T-helper 2 cell treated with Interferon-gamma antibody and Interleukin-4, amounts not matched to agents 100 ng/mL and 5 ng/mL, for 36 hours (primary cell): ENCODE data around the gene C2orf78. TPM values are rescaled to one million over a fixed set of nuclear protein-coding genes. Genes with fewer than 3 reads are reported as not detected.
"Not testable (repeated sequence)": the region's sequence is repeated elsewhere in the genome, so short reads cannot be mapped to it uniquely, and the experiment has no call there.

Experiments used
- intact Hi-C: fragments of 100-400 bp; cut with micrococcal nuclease; formaldehyde crosslinking; loops from one replicate; pipeline ENCODE4 v1.15.1; 2023
- total RNA-seq: library from RNA; stranded (reverse); gene quantifications from 2 replicates; pipeline ENCODE4 v1.2.3, GENCODE V29; 2022

C2orf78 gene, protein sequence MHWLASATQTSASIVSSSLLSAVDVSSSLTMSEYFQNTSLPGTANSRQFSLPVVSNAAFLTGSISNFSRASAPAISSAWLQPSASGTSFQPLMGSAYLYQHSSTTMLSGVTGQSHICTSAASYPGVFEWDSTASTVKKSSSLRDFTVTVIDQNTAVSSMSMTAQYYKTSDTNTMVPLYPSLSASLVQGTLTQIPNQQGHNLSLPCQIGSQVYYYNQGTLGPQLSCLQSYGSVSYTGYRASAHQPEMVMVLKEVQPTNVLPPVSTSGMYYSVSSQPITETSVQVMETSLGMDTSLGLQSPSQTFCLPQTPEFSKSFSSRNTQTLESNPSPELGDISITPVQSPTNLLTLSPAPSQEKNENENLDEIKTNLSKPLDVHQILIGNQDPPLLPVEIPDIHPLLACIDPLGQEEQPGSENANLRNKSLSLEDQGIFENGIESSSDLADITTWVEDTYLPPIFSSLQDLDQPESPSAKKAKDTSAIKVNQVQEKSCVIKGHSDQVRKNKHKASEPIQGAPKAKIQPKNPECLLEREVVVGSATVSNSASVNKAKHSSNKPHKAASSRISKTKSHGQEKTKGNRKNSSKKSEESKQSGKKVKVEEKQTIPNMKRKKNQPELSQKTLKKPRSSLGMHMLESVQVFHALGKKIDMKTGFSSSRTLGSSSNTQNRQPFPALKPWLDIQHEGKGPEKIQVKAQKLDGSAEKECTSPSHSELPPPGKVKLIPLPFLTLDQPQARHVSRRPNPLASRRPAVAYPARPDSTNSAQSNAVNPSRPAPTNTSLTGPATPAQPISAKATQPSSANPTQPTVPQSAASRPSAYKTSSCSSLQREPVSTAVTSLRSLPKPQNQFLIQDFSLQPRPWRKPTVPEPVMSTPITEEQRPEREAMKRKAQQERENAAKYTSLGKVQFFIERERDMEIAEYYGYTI
- not detected in 2 replicates for total RNA-seq

DNA sequence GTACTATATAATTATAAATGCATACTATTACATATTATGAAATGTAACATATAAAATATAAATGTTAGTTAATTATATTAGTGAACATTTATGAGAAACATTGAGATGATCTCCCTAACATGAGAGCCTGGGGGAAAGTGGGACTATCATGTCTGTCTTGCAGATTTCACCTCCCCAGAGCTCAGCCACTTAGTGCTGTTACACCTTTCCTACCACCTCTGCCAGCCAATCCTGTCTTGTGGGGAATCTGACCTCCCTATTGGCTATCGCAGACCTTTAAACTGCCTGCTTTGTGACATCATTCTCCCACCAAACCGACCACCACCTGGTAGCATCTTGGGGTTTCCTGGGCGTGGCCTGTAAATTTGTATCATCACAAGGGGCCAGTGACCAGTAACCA is at the start of gene C2orf78:
TSS of gene C2orf78 (plus strand) at position 301 of the 400 bp plus-strand sequence. CDS start 127 bp downstream, outside the sequence.
- intact Hi-C loops = not testable (repeated sequence)

DNA sequence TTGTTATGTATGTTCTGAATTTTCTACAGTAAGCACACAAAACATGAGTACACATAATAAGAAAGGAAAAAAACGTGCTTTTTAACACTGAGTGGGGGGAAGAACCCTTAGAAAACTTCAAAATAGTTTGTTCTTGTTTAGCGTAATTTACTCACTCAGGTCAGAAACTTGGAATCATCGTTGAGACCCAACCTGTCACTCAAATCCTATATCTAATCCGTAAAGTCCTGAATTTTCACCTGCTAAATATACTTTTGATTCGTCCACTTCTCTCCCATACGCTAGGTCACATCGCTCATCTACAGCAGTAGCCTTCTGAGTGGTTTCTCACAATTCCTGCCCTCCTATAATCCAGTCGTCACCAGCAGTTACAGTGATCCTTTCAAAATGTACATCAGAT is 47.6 kb upstream of the C2orf78 start:
- intact Hi-C loops = loop anchor here (2.0 to 5.0 kb wide), 4 partner anchors 190 to 792 kb away; partner anchors contain the start of genes AUP1, CCT7, DGUOK and HTRA2

DNA sequence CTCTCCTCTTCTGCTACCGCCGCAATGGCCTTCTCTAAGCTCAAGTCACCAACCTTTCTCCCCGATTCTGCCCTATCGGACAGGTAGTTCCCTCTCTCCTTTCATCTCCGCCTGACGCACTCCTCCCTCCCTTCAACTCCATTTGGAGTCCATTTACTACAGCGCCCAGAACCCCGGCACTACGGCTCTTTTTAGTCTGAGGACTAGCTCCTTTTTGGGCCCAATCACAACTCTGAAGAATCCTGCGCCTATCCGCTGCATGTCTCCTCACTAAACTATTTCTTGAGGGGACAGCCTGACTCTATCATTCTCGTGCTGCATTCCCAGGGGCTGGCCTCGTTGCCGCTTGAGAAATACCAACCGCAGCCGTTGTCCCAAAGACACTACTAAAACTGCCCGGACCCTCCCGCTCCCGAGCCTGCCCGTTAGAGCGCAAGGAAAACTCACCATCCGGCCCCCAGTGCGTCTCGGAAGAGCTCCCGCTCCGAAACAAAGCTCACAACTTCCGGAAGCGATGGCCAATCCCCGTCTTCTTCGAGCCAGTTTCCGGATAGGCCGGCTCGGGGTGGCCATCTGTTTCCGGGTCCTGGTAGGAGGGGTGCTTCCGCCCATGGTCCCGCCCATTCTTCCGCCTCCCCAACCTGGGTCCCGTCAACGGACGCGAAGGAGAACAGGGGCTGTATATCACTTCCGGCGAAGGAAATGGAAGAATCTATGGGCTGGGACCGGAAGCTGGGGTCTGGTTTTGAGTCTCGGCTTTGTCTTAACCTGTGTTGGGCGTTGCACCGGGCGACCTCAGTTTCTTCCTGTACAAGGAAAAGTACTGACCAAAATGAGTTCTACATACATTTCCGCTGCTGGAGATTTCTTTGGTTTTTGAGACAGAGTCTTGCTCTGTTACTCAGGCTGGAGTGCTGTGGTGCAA is 46.9 kb upstream of the C2orf78 start, which contains the start of gene TPRKB:
TSS of gene TPRKB (minus strand) at position 491 of the 925 bp plus-strand sequence. CDS start 2,776 bp downstream, outside the sequence.
- intact Hi-C loops = loop anchor here (1.0 to 5.0 kb wide), 9 partner anchors 43 to 792 kb away; partner anchors contain the start of genes ALMS1, AUP1, CCT7 and DGUOK

DNA sequence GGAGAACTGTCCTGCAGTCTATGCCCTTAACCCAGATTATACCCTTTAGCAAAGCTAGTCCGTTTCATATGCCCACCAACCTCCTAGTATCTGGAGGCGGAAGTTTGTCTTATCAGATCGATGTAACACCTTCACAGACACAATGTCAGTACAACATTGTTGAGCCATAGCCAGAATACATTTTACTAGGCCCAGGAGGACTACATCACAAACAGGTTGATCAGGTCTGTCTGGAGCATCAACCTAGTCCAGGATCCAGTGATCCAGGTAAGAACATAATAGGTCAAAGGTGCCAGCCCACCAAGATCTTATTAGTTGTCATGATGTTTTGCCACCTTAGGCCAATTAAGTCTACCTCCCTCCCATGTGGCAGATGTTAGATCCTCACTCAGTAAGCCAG is 44.9 kb upstream of the C2orf78 start:
- intact Hi-C loops = loop anchor here (5.0 kb wide), 1 partner anchor 667 kb away; the partner anchor contains the start of gene SFXN5

DNA sequence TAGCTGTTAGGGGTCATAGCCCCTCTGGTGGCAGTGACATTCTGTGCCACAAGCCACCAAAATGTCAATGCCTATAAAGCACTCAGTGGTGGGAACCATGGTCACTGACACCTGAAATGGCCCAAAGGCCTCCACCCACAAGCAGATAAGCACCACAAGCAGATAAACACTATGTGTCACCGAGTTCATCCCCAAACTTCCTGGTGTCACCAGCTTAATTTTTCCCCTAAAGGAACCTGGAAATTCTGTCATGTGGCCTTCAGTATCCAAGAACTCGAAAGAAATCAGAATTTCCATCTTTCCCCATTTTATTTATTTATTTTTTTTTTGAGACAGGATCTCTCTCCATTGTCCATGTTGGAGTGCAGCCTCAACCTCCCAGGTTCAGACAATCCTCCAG is 43.2 kb upstream of the C2orf78 start:
- intact Hi-C loops = no loop called here

DNA sequence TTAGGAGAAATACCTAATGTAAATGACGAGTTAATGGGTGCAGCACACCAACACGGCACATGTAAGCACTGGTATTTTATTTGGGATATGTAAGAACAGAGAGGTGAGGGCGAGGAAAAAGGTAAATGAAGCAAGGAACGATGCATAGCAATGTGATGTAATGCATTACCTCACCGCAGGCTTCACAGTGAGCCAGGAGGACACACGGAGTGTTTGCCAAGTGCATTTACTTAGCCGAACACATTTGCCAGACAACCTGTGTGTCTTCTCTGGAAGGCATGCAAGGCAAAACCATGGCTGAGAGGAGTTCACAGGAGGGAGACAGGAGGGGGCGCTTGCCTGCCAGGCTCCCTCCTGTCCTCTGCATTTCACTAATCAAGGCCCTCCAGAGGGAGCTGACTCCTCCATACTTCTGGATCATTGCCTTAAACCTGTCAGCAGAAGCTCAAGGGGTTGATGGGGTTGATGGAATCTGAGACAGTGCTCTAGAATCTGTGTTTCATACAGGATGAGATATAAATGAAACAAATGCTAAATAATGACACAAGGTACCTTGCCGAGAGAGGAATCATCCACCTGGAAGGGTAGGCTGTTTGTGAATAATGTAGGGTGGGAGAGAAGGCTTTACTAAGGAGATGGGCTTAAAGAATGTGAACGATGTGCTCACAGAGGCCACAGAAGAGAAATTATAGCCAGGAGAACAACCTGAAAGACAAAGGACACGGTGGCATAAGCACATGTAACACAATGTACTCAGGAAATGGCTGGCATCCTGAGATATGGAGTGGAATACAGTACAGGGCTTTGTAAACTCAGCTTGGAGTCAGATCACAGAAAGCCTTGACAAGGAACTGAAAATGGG is 37.7 kb upstream of the C2orf78 start:
- intact Hi-C loops = no loop called here

DNA sequence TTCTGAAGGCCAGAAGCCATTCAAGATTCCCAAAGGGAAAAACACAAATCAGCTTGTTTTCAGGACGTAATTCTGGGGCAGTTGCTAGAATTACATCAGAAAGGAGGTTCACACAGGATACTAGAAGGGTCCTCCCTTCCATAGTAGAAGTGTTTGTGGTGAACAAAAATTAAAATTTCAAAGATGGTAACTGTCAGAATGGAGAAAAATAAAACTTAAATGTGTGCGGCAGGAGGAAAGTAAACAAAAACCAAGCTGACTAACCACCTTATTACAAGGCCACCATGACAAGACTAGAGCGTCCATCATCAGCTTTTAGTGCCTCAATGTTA is 37.1 kb upstream of the C2orf78 start:
- intact Hi-C loops = no loop called here

DNA sequence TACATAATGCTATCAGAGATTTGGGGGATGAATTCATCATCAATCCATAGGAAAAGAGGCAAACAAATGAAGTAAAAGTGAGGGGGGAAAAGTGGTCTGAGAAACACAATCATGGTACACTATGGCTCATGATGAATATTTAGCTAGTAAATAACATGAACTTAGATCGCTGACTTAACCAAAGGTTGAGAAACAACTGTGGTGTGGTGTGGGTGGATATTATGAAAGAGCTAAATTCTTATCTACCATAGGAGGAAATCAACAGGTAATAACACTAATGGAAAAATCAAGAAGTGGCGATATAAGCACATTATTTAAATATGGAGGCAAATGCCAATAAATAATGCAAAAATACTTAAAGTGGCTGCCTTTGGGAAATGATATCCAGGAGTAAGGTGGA is 34.7 kb upstream of the C2orf78 start:
- intact Hi-C loops = no loop called here

DNA sequence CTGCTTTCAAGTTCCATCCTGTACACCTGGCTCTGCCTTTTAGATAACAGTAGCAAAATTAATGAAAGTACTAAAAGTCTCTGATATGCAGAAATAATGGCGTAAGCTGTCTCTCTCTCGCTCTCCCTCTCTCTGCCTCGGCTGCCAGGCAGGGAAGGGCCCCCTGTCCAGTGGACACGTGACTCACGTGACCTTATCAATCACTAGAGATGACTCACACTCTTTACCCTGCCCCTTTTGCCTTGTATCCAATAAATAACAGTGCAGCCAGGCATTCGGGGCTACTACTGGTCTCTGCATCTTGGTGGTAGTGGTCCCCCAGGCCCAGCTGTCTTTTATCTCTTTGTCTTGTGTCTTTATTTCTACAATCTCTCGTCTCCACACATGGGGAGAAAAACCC is 29.7 kb upstream of the C2orf78 start:
- intact Hi-C loops = not testable (repeated sequence)

DNA sequence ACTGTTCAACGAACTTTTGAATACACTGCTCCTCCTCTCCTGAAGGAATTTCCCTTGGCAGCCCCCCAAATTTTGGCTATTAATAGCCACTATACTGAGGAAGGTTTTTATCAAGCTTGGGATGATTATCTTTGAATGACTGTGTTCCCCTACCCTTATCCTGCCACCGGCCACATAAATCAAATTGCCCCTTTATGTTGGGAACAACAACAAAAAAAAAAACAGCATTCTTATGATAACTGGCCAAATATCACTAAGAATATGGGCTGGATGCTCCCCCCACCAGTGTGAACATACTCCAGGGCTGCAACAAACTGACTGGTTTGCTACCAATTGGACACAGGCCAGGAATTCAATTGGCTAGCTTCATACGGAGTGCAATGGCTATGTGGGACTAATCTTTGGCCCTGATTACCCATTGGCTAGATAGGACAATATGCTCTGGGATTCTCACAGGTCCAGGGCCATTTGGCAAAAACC is 24.7 kb upstream of the C2orf78 start:
- intact Hi-C loops = no loop called here

DNA sequence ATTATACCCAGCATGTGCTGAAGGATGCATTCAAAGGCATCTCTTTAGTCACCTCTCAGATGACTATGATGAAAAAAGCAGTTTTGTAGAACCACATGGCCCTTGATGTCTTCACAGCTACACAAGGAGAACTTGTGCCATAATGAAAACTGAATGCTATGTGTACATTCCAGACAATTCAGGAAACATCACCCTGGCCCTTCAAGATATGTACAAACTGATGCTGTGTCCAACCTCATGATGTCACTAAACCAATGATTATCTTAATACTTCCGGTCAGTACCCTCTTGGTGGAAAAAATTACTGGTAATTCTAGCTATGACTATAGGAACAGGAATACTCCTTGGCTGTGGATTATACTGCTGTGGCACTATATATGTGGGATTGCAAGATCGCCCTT is 24.1 kb upstream of the C2orf78 start:
- intact Hi-C loops = no loop called here

DNA sequence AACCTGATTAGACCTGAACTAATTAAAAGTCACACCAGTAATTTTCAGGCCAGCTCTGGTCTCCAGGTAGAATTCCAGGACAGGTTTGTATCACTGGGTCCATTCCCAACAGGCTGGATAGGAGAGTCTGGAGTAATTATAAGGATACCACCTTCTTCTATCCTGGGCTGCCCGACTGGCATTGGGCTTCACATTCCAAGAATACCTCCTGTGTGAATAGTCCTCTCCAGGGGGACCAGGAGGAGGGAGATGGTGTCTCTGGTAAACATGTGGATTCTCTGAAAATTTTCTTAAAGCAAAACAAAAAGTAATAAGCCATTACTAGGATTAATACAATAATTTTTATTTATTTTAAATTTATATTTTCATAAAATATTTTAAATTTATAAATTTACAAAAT is 21.4 kb upstream of the C2orf78 start:
- intact Hi-C loops = no loop called here

- intact Hi-C loops = no loop called here
Observed at GRCh38 chr2:73764945-73765344, 19.0 kb upstream of the C2orf78 start.

GRCh38 chr2:73766349-73766748 is 17.6 kb upstream of the C2orf78 start:
- intact Hi-C loops = no loop called here

- intact Hi-C loops = no loop called here
Observed at GRCh38 chr2:73766994-73767393, 17.0 kb upstream of the C2orf78 start.

- intact Hi-C loops = no loop called here
Observed at GRCh38 chr2:73770725-73771124, 13.3 kb upstream of the C2orf78 start.

DNA sequence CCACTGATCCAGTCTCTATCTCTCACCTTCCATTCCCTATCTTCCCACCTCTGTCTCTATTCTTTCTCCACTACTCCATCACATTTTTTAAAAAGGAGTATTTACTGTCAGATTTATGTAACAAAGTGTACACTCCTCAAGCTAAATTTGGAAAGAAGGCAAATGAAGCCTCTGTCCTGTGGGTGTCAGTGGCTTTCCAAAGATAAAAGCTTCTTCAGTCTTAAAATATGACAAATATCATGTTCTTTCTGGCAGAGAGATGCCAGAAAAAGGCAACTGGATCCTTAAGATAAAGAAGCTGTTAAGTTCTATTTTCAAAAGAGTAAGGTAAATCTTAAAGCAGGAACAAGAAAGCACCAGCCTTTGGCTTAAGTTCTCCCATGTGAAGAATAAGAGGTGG is 11.2 kb upstream of the C2orf78 start:
- intact Hi-C loops = no loop called here

DNA sequence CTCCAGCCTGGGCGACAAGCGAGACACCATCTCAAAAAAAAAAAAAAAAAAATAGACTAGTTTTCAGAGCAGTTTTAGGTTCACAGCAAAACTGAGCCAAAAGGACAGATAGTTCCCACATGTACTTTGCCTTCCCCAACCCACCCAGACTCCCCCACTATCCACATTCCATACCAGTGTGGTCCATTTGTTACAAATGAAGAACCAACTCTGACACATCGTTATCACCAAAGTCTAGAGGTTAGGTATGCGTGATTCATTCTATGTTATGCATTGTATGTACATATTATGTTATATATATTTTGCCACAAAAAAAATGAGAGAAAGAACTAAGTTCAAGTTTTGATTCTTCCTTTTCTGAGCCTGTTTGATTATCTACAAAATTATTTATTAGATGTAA is 7.6 kb upstream of the C2orf78 start:
- intact Hi-C loops = no loop called here

DNA sequence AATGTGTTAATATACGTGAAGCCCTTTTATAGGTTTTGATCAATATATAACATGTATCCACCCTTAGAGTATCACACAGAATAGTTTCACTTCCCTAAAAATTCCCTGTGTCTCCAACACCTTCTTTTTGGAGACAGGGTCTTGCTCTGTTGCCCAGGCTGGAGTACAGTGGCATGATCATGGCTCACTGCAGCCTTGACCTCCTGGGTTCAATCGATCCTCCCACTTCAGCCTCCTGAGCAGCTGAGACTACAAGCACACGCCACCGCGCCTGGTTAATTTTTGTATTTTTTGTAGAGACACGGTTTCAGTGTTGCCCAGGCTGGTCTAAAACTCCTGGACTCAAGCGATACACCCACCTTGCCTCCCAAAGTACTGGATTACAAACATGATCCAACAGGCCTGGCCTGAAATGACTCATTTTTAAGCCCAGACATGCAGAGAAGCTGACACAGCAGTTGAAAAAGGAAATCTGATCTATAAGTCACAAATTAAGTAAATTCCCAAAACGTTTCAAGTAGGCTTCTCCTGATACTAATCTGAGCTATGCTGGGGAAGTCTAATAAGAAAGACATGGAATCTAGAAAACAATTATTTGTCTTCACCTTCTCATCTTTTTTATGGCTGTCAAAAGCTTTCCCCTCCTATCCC is 7.0 kb upstream of the C2orf78 start:
- intact Hi-C loops = no loop called here
